Heart left ventricle (tissue), 16 donors: ENCODE results near the gene NIPAL4. TPM values are rescaled to one million over a fixed set of nuclear protein-coding genes. Genes with fewer than 3 reads are reported as not detected.

Experiments
- ATAC-seq, 4 donors: fragments of 200-7000 bp; cut with Tn5 transposase; one replicate each; pipeline ENCODE4 v1.9.1; 2020 to 2022; ENCODE audit warnings: moderate library complexity in 4 of 4, mild to moderate bottlenecking in 3 of 4, moderate number of reproducible peaks in 1 of 4
- DNase-seq, 5 donors: peaks; one replicate each; pipeline ENCODE4 v3.0.0-alpha.2; 2020
- H3K27ac ChIP-seq, 12 donors: fragments of 200-600 bp; sonication (generic) in 4 of 12; one replicate each; pipeline versions ENCODE4 v1.5.0 to v1.8.0; 2016 to 2022; ENCODE audit warnings: mild to moderate bottlenecking in 2 of 12
- H3K27me3 ChIP-seq, 9 donors: fragments of 200-600 bp; sonication (generic) in 2 of 9; one replicate each; pipeline versions ENCODE4 v1.5.1 to v1.8.0; 2016 to 2022; ENCODE audit warnings: mild to moderate bottlenecking in 3 of 9
- H3K36me3 ChIP-seq, 9 donors: fragments of 200-600 bp; sonication (generic) in 2 of 9; one replicate each; pipeline versions ENCODE4 v1.5.0 to v1.8.0; 2018 to 2022; ENCODE audit warnings: mild to moderate bottlenecking in 2 of 9
- H3K4me1 ChIP-seq, 12 donors: fragments of 200-600 bp; sonication (generic) in 4 of 12; one replicate each; pipeline versions ENCODE4 v1.5.0 to v1.8.0; 2016 to 2022; ENCODE audit warnings: mild to moderate bottlenecking in 3 of 12
- H3K4me3 ChIP-seq, 12 donors: fragments of 200-600 bp; sonication (generic) in 4 of 12; one replicate each; pipeline versions ENCODE4 v1.5.0 to v1.8.0; 2017 to 2022; ENCODE audit warnings: mild to moderate bottlenecking in 9 of 12, moderate library complexity in 4 of 12
- H3K9me3 ChIP-seq, 12 donors: fragments of 200-600 bp; sonication (generic) in 4 of 12; one replicate each; pipeline versions ENCODE4 v1.5.0 to v1.8.0; 2016 to 2022; ENCODE audit warnings: mild to moderate bottlenecking in 1 of 12
- POLR2A ChIP-seq, 2 donors: fragments of 450-650 bp; IDR thresholded peaks; one replicate each; pipeline ENCODE4 v1.6.1; 2017; ENCODE audit warnings: antibody characterized with exemption in 2 of 2, mild to moderate bottlenecking in 2 of 2, moderate library complexity in 2 of 2
- WGBS, 4 donors: extraction: QIAGEN DNeasy Blood & Tissue Kit in 2 of 4; methylation state at CpG; one replicate each; pipeline versions ENCODE4 v1.1.5 to v1.1.7; 2013 to 2018; 5-methylcytosine and 5-hydroxymethylcytosine counted together
- intact Hi-C, 10 donors: fragments of 100-400 bp; cut with DNase I; formaldehyde crosslinking; loops; one replicate each; pipeline versions ENCODE4 v1.11.1 to v1.14.2; 2022
- polyA plus RNA-seq, 2 donors: library from polyadenylated mRNA; stranded (reverse); fragments of 200-250 nt; gene quantifications; one replicate each; pipeline ENCODE4 v1.2.3, GENCODE V29; 2013
- total RNA-seq, 9 donors: library from RNA; depleted of rRNA in 2 of 9; stranded (reverse); fragments of >200 nt in 2 of 9; fragmentation: NEBNext Ultra II Directional in 3 of 9; extraction: Animal tissue kit (Norgen Biotek cat#: 25700) in 3 of 9; gene quantifications; one replicate each; pipeline versions ENCODE4 v1.1.0 to v1.2.4, GENCODE V29; 2016 to 2023
- TF ChIP-seq, protein P1 (sequence below), 12 donors: fragments of 200-600 bp; sonication (generic) in 4 of 12; IDR thresholded peaks; one replicate each; pipeline versions ENCODE4 v1.5.0 to v1.8.0; 2018 to 2022; ENCODE audit warnings: antibody characterized with exemption in 12 of 12, mild to moderate bottlenecking in 5 of 12
- donor health status: ischemic (EF 13 %, LVEDD 7.1; RV severe dilation, severe dysfunction).
- donor health status: healthy with polysubstance abuse.
- donor health status: DM: no; HTN: yes; CAD: no.
- donor health status: DM: no; HTN: no; CAD: no.
- donor health status: ischemic (EF 25% LVEDD 6.9; RV normal size, moderate dysfunction).
- donor health status: ischemic (EF 25% LVEDD 5.7; RV mildly dilated, moderate dysfunction).
- donor health status: healthy.
- donor health status: DM: yes; HTN: yes; CAD: no.
- donor health status: ischemic (EF 35%, LVEDD 5.7; RV mildly dilated, moderate dysfunction).
- donor health status: nonischemic (EF 11% LVEDD 7.7; RV severe dilation, severe dysfunction).
- donor health status: DM: yes; HTN: yes; CAD: no.
- donor health status: PGD.
- donor health status: ischemic (EF 29% LVEDD 5.4; RV normal size, mild dysfunction).
- donor health status: nonischemic (EF 23%, LVEDD 6.1; RV moderate dilation, normal function).

NIPAL4 gene
- total and polyA plus RNA-seq, 11 donors, result 0.07 to 0.68 (median 0.22) TPM; not detected in 7

DNA sequence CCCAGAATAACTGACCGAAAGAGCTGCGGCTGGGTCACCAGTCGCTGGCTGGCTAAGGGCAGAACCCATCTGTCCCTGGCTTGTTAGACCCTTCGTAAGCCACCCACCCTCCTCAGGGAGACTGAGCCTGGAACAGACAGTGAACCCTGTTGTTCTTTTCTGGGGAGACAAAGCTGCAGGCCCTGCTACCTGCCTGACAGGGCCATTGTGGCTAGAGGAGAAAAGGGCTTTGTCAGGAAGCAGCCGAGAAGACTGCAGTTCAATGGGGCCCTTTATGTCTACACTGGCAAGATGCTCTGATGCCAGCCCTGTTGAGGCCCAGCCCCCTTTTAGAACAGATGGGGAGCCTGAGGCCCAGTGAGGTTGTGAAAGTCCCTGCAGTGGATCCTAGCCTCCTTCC is 3.7 kb upstream of the NIPAL4 start:
- ATAC-seq, result no peak
- Histone ChIP-seq H3K27ac (no peak overlapping the region), H3K4me1 (peaks cover 0 to 12% (median 7%) of the 10 kb centered on the region in 12 donors), H3K9me3 (no peaks in the 10 kb centered on the region), H3K4me3 (no peak overlapping the region), H3K27me3 (peaks cover 0 to 20% (median 8%) of the 10 kb centered on the region in 9 donors), H3K36me3 (no peaks in the 10 kb centered on the region)
- DNase-seq, result no peak
- intact Hi-C loops, result no loop called here
- 64 to 96% (median 79%) methylated on average over 5 of the region's 5 CpGs for WGBS, 4 donors
- TF ChIP-seq POLR2A (IDR thresholded peaks at IDR 0.05), result no peak
- TF ChIP-seq, protein P1, sequence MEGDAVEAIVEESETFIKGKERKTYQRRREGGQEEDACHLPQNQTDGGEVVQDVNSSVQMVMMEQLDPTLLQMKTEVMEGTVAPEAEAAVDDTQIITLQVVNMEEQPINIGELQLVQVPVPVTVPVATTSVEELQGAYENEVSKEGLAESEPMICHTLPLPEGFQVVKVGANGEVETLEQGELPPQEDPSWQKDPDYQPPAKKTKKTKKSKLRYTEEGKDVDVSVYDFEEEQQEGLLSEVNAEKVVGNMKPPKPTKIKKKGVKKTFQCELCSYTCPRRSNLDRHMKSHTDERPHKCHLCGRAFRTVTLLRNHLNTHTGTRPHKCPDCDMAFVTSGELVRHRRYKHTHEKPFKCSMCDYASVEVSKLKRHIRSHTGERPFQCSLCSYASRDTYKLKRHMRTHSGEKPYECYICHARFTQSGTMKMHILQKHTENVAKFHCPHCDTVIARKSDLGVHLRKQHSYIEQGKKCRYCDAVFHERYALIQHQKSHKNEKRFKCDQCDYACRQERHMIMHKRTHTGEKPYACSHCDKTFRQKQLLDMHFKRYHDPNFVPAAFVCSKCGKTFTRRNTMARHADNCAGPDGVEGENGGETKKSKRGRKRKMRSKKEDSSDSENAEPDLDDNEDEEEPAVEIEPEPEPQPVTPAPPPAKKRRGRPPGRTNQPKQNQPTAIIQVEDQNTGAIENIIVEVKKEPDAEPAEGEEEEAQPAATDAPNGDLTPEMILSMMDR (IDR thresholded peaks at IDR 0.05), result no peak

DNA sequence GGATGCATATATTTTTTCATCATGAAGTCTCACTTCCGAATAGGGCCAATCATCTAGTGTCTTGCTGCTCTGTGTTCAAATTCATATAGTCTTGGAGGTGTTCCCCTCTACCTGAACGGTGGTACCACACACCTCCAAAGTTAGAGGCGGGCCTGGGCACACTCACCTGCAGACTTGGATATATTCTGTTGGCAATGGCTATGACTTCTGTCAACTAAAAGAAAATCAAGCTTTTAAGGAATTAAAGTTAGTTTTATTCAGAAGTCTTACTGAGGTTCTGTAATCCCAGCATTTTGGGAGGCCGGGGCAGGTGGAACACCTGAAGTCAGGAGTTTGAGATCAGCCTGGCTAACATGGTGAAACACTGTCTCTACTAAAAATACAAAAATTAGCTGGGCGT is 2.6 kb upstream of the NIPAL4 start:
- Histone ChIP-seq H3K36me3 (no peaks in the 10 kb centered on the region), H3K27me3 (peaks cover 0 to 26% (median 13%) of the 10 kb centered on the region in 9 donors), H3K9me3 (no peaks in the 10 kb centered on the region), H3K27ac (no peak overlapping the region), H3K4me1 (peaks cover 0 to 12% (median 7%) of the 10 kb centered on the region in 12 donors), H3K4me3 (no peak overlapping the region)
- ATAC-seq (no peak), DNase-seq (no peak)
- TF ChIP-seq POLR2A (IDR thresholded peaks at IDR 0.05), result no peak
- TF ChIP-seq, protein P1 (IDR thresholded peaks at IDR 0.05), result no peak
- WGBS, 4 donors, result 94 to 95% (median 95%) methylated on average over 5 of the region's 5 CpGs
- intact Hi-C loops, result no loop called here

DNA sequence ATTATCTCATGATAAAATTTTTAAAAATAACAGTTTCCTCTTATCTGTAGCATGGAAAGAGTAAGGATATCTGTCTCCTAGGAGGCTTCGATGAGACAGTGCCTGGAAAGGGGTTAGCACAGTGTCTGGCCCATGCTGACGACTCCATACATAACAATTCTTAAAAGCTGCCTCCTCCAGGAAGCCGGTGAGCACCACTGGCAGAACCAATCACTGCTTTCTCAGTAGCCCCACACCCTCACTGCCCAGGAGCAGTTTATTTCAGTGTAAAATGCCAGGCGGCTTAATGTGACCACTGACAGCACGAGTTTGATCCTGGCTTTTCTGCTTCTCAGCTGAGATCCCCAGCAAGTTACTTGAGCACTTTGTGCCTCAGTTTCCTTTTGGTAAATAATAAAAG is 1.2 kb upstream of the NIPAL4 start:
- H3K36me3 ChIP-seq, result no peaks in the 10 kb centered on the region
- H3K27me3 ChIP-seq, result peaks cover 0 to 26% (median 13%) of the 10 kb centered on the region in 9 donors
- TF ChIP-seq, protein P1 (IDR thresholded peaks at IDR 0.05), result no peak
- TF ChIP-seq POLR2A (IDR thresholded peaks at IDR 0.05), result no peak
- H3K4me3 ChIP-seq, result no peak overlapping the region
- no peaks in the 10 kb centered on the region for H3K9me3 ChIP-seq
- 87 to 93% (median 88%) methylated on average over 5 of the region's 5 CpGs for WGBS, 4 donors
- DNase-seq, result no peak
- H3K4me1 ChIP-seq, result peaks cover 0 to 15% (median 7%) of the 10 kb centered on the region in 12 donors
- ATAC-seq, result no peak
- intact Hi-C loops, result no loop called here
- no peak overlapping the region for H3K27ac ChIP-seq

DNA sequence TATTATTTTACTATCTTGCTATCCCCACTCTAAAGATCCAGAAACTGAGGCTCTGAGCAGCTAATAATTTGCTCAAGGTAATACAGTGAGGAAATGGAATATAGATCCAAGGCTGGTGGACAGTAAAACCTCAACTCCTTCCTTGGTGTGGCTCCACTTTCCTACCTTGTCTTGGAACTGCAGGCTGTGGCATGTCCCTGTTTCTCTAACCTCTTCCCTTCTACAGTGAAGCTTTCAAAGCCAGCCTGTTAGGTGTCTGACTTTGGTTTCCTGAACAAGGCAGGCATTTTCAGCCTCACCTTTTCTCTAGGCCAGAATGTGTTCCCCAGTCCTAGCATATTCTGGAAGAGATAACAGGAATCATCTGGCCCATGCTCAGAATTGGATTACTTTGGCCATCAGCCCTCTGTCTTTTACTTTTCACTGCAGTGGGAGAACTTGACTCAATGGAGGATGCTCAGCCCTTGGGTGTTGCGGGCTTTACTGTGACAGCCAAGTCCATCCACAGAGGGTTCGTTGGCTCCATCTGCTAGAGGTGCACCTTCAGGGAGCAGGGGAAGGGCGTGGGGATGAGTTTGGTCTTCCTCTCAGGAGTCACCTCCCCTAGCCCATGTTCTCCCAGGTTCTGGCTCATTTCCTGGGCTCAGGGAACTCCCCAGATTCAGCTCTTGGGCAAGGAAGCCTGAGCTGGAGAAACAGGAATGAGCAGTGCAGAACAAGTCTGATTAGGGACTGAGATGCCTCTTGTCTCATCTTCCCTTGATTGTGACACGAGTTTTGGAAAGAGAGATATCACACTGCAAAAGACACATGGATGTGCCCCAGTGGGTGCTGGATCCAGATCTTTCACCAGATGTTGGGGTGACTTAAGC is 1.1 kb downstream of the NIPAL4 start:
- Histone ChIP-seq H3K27me3 (peaks cover 0 to 26% (median 13%) of the 10 kb centered on the region in 9 donors), H3K27ac (peak overlapping the region in 1 of 12 donors; percentile 1), H3K4me1 (peaks cover 0 to 27% (median 7%) of the 10 kb centered on the region in 12 donors), H3K36me3 (no peaks in the 10 kb centered on the region), H3K4me3 (no peak overlapping the region), H3K9me3 (no peaks in the 10 kb centered on the region)
- WGBS, 4 donors, result 89 to 100% (median 93%) methylated on average over 1 to 4 of the region's 4 CpGs
- no peak for TF ChIP-seq POLR2A (IDR thresholded peaks at IDR 0.05)
- intact Hi-C loops, result no loop called here
- DNase-seq (no peak), ATAC-seq (no peak)
